HPDE6-E6E7 (cell line): ENCODE results near the gene PANX2.

Source experiments
- DNase-seq: peaks from one replicate; pipeline ENCODE4 v3.0.0; 2011; ENCODE audit warnings: missing footprints; ENCODE audit errors: extremely low spot score

PANX2 gene

GRCh38 chr22:50169774-50170341, 673 bp upstream of the PANX2 start:
- no peak for DNase-seq

GRCh38 chr22:50171319-50171964, 911 bp downstream of the PANX2 start:
- no peak for DNase-seq

DNA sequence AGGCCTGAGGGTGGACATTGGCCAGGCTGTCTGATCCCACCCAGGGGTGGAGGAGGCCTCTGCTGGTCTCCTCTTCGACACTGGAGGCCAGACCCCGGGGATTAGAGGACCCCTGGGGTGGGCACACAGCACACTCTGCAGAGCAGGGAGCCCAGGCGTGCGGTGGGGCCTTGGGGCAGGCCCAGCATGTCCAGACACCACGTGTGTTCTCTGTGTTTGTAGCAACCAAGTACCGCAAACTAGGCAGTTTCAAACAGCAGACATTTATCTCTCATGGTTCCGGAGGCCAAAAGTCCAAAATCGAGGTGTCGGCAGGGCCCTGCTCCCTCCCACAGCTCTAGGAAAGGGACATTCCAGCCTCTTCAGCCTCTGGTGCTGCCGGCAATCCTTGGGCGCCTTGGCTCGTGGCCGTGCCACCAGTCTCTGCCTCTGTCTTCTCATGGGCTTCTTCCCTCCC, 1.5 kb downstream of the PANX2 start:
- DNase-seq, result no peak

DNA sequence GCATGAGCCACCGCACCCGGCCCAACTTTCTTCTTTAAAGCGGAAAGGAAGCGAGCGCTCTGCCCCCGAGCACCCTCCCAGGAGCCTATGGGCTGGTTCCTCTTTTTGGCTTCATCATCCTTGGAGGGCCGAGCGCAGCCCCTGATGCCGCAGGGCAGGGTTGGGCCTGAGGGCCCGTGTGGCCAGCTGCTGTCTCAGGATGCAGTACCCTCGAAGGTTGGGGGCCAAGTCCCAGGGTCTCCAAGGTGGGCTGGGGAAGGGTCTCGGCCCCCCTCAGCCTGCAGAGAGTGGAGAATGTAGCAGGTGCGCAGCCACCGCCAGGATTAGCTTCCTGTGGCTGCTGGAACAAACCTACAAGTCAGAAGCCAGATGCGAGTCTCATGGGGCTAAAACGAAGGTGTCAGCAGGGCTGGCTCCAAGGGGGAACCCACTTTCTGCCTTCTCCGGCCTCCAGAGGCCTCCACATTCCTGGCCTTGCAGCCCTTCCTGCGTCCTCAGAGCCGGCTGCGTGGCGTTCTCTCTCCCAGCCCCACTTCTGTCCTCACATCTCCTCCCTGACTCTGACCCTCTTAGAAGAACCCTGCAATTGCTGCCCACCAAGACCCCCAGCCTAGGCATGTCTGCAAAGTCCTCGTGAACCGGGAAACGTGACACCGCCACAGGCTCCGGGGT, 2.9 kb downstream of the PANX2 start:
- no peak for DNase-seq

GRCh38 chr22:50173983-50174355, 3.4 kb downstream of the PANX2 start:
- no peak for DNase-seq

DNA sequence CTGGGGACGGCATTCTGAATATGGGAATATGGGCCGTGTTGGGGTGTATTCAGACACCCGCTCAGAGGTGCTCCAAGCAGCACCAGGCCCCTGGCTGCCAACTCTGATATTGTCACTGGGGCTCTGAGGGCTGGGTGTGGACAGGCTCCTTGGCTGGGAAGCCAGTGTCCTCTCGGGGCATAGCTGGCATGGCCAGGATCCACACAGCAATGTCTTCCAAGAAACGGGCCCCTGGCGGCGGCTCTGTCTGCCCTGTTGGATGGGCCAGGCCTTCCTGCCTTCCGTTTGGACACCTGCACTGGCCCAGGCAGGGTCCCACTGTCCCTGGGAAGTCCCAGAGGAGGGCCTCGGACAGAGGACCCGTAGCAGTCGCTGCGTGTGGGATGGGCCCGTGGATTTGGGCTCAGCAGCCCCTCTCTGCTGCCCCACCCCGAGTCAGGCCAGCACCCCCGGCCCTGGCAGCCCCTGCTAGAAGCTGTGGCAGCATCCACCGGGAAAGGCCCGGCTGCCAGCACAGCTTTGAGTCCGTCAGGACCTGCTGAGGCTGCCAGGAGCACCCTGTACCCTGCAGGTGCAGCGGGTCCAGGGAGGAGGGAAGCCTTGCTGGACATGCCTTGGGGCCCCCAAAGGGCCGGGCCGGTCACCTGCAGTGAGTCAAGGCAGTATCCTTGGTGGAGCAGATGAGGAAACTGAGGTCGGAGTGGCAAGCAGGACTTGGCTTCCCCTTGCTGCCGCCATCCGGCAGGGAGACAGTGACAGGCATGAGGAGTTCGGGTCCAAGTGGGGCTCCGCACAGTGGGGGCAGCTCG, 4.1 kb downstream of the PANX2 start:
- no peak for DNase-seq

DNA sequence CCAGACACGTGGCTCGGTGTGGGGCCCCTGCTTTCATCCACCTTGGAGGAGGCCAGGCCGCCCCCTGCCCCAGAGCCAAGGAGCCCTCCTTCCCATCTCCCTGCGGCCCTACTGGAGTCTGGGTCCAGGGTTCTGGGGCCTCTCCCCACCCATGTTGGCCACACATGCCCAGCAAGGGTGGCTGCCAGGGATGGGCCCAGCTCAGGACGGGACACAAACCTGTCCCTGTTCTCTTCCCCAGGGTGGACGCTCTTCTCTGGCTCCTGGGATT, 4.6 kb downstream of the PANX2 start:
- DNase-seq, result no peak

GRCh38 chr22:50175921-50176849, 5.7 kb downstream of the PANX2 start:
- no peak for DNase-seq

DNA sequence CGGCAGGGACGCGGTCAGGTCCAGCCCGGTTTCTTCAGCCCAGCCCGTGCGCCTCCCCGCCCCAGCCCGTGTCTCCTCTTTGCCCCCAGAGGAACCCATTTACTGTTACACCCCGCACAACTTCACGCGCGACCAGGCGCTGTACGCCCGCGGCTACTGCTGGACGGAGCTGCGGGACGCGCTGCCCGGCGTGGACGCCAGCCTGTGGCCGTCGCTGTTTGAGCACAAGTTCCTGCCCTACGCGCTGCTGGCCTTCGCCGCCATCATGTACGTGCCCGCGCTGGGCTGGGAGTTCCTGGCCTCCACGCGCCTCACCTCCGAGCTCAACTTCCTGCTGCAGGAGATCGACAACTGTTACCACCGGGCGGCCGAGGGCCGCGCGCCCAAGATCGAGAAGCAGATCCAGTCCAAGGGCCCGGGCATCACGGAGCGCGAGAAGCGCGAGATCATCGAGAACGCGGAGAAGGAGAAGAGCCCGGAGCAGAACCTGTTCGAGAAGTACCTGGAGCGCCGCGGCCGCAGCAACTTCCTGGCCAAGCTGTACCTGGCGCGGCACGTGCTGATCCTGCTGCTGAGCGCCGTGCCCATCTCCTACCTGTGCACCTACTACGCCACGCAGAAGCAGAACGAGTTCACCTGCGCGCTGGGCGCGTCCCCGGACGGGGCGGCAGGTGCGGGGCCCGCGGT, 6.5 kb downstream of the PANX2 start:
- no peak for DNase-seq

DNA sequence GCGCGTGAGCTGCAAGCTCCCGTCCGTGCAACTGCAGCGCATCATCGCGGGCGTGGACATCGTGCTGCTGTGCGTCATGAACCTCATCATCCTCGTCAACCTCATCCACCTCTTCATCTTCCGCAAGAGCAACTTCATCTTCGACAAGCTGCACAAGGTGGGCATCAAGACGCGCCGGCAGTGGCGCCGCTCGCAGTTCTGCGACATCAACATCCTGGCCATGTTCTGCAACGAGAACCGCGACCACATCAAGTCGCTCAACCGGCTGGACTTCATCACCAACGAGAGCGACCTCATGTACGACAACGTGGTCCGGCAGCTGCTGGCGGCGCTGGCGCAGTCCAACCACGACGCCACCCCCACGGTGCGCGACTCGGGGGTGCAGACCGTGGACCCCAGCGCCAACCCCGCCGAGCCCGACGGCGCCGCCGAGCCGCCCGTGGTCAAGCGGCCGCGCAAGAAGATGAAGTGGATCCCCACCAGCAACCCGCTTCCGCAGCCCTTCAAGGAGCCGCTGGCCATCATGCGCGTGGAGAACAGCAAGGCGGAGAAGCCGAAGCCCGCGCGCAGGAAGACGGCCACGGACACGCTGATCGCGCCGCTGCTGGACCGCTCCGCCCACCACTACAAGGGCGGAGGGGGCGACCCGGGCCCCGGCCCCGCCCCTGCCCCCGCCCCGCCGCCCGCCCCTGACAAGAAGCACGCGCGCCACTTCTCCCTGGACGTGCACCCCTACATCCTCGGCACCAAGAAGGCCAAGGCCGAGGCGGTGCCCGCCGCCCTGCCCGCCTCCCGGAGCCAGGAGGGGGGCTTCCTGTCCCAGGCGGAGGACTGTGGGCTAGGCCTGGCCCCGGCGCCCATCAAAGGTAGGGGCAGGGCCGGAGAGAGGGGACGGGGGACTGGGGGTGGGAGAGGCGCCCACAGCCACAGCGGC, 7.3 kb downstream of the PANX2 start:
- DNase-seq, result no peak

DNA sequence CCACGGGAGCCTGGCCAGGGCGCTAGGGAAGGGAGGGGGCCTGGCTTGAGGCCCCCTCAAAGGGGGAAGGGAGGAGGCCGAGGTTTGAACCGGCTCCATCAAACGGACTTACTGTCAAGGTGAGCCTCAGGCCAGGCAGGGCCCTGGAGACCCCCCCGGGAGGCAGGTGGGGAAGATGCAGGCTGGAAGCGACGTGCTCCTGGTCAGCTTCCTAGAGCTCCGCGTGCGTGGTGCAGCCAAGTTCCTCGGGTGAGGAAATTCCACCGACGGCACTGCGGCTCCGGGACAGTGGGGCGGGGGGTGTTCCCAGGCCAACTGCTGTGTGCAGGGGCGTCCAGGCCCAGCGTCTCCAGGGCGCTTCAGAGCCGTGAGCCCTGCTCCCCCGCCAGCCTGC, 7.9 kb downstream of the PANX2 start:
- no peak for DNase-seq

GRCh38 chr22:50178871-50179869, 8.6 kb downstream of the PANX2 start:
- no peak for DNase-seq

DNA sequence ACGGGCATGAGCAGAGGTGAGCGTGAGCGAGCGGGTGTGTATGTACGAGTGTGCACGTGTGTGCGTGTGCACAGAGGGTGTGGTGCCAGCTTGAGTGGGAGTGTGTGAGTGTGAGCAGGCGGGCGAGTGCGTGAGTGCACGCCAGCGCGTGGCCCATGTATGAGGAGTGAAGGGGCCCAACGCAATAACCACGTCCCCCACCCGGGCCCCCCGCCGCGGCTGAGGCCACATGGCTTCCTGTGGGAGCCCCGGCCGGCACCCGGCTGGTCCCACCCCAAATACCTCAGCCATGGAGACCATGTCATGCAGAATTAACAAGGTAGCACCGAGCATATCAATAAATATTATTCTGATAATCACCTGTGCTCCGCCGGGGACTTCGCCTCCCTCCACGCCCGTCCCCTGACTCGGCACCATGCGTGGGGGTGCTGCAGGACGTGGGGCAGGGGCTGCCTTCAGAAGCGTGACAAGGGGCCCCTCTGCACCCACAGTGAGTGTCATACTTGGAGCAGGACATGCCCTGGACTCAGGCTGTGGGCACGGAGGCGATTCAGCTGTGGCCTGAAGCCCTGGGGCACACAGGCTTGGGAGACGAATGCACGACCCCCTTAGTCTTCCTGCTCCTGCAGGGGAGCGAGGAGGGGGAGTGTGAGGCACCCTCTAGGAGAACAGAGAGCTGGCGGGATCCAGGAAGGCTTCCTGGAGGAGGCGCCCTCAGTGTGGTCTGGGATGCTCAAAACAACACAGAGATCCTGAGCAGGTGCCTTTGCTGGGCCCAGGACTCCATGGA, 9.6 kb downstream of the PANX2 start:
- no peak for DNase-seq

DNA sequence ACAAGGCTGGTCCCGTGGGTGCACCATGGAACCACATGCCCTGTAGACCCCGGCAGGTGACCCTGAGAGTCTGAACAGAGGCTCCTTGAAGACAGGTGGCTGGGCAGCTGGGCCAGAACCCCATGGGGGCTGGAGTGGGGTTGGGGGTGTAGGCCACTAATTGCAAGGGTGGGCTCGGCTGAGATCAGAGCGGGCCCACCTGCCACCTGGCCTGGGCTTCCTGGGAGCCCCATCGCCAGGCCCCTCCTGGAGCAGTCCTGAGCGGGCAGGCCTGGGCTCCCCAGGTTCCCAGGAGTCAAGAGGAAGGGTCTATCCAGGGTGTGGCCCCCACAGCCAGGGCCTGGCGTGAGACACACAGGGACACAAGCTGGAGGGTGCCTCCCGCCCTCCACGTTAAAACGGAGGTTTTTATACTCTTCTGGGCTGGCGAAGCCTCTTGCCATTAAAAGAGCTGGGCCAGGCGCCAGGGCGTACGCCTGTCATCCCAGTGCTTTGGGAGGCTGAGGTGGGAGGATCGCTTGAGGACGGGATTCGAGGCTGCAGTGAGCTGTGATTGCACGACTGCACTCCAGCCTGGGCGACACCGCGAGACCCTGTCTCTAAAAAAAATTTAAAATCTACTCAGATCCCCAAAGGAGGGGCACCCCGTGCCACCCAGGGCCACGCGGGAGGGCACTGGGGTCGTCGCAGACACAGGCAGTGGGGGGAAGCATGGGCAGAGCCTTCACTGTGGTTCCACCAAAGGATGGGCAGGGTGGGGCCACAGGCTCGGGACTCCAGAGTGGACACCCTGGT, 10.4 kb downstream of the PANX2 start:
- no peak for DNase-seq

GRCh38 chr22:50182176-50183081, 11.9 kb downstream of the PANX2 start:
- no peak for DNase-seq
